Erythroblast (primary cell): Measurements from ENCODE around the gene APPBP2.

Experiments
- GATA1 ChIP-seq: IDR thresholded peaks from 2 replicates; pipeline ENCODE4 v1.6.1; 2011; ENCODE audit warnings: low read depth, mild to moderate bottlenecking, control low read depth, low read length, moderate library complexity
- POLR2A ChIP-seq: IDR thresholded peaks from 2 replicates; pipeline ENCODE4 v1.6.1; 2011; ENCODE audit warnings: mild to moderate bottlenecking, low read length

- TF ChIP-seq POLR2A: no peak
- TF ChIP-seq GATA1: no peak
Observed at GRCh38 chr17:60514500-60514899, 11.5 kb downstream of the APPBP2 start.
